Gastroesophageal sphincter (tissue), 4 donors: ENCODE data around the gene ORC2. TPM values are rescaled to one million over a fixed set of nuclear protein-coding genes. Genes with fewer than 3 reads are reported as not detected.

Experiments used
- ATAC-seq: fragments of 150-250 bp; one replicate; pipeline ENCODE4 v1.9.1; 2016; ENCODE audit warnings: mild to moderate bottlenecking, moderate library complexity
- H3K27ac ChIP-seq, 4 donors: fragments of 200-600 bp; sonication (generic) in 3 of 4; 1 replicate in 3 of 4; 2 replicates in 1 of 4; pipeline ENCODE4 v1.5.1; 2016 to 2019
- H3K27me3 ChIP-seq: fragments of 200-600 bp; sonication (generic); one replicate; pipeline ENCODE4 v1.5.1; 2019
- H3K36me3 ChIP-seq, 2 donors: fragments of 200-600 bp; sonication (generic); one replicate each; pipeline ENCODE4 v1.5.1; 2019; ENCODE audit warnings: control low read depth in 1 of 2
- H3K4me1 ChIP-seq, 3 donors: fragments of 200-600 bp; sonication (generic); 1 replicate in 2 of 3; 2 replicates in 1 of 3; pipeline ENCODE4 v1.5.1; 2016 to 2019; ENCODE audit warnings: control low read depth in 2 of 3
- H3K4me3 ChIP-seq, 2 donors: fragments of 200-600 bp; sonication (generic); one replicate each; pipeline ENCODE4 v1.5.1; 2019; ENCODE audit warnings: mild to moderate bottlenecking in 1 of 2, moderate library complexity in 1 of 2
- H3K9me3 ChIP-seq, 3 donors: fragments of 200-600 bp; sonication (generic); one replicate each; pipeline ENCODE4 v1.5.1; 2017 to 2019; ENCODE audit warnings: control low read depth in 2 of 3
- EP300 ChIP-seq: sonication (generic); formaldehyde crosslinking; IDR thresholded peaks from one replicate; pipeline ENCODE4 v1.6.1; 2017; ENCODE audit warnings: antibody characterized with exemption, mild to moderate bottlenecking
- POLR2A ChIP-seq, 2 donors: fragments of 450-650 bp; IDR thresholded peaks; one replicate each; pipeline ENCODE4 v1.6.1; 2017; ENCODE audit warnings: antibody characterized with exemption in 2 of 2, mild to moderate bottlenecking in 2 of 2, moderate library complexity in 1 of 2
- POLR2AphosphoS5 ChIP-seq: sonication (generic); formaldehyde crosslinking; IDR thresholded peaks from one replicate; pipeline ENCODE4 v1.6.1; 2017; ENCODE audit warnings: antibody characterized with exemption
- WGBS, 2 donors: methylation state at CpG; one replicate each; pipeline ENCODE4 v1.1.5; 2018; ENCODE audit warnings: low coverage in 1 of 2; 5-methylcytosine and 5-hydroxymethylcytosine counted together
- total RNA-seq, 4 donors: library from RNA; depleted of rRNA; stranded (reverse); fragments of >200 nt; gene quantifications; one replicate each; pipeline ENCODE4 v1.1.0, GENCODE V29; 2016
- TF ChIP-seq, protein P1 (sequence below), 4 experiments: fragments of 200-600 bp in 2 of 4; fragments of 450-650 bp in 2 of 4; sonication (generic) in 1 of 4; IDR thresholded peaks; one replicate each; pipeline ENCODE4 v1.5.1; 2017 to 2019; ENCODE audit warnings: antibody characterized with exemption in 4 of 4, mild to moderate bottlenecking in 2 of 4, moderate library complexity in 2 of 4

Gene ORC2
- total RNA-seq, 4 donors from 2014 or later: 8.6 to 25.4 (median 11.4) TPM

GRCh38 chr2:200871151-200871550 is 92.3 kb downstream of the ORC2 start:
- H3K9me3 ChIP-seq: no peaks in the 10 kb centered on the region
- H3K4me3 ChIP-seq: no peak overlapping the region
- no peak overlapping the region for H3K27ac ChIP-seq
- H3K36me3 ChIP-seq: peaks cover 0 to 59% of the 10 kb centered on the region in 2 donors
- H3K27me3 ChIP-seq: no peaks in the 10 kb centered on the region
- peaks cover 0 to 16% (median 0%) of the 10 kb centered on the region in 3 donors for H3K4me1 ChIP-seq
- no peak for ATAC-seq
- 81 to 83% methylated on average over 3 of the region's 3 CpGs for WGBS, 2 donors
- TF ChIP-seq POLR2AphosphoS5 (no peak), POLR2A (IDR thresholded peaks at IDR 0.05) (no peak), EP300 (no peak)
- TF ChIP-seq, protein P1, sequence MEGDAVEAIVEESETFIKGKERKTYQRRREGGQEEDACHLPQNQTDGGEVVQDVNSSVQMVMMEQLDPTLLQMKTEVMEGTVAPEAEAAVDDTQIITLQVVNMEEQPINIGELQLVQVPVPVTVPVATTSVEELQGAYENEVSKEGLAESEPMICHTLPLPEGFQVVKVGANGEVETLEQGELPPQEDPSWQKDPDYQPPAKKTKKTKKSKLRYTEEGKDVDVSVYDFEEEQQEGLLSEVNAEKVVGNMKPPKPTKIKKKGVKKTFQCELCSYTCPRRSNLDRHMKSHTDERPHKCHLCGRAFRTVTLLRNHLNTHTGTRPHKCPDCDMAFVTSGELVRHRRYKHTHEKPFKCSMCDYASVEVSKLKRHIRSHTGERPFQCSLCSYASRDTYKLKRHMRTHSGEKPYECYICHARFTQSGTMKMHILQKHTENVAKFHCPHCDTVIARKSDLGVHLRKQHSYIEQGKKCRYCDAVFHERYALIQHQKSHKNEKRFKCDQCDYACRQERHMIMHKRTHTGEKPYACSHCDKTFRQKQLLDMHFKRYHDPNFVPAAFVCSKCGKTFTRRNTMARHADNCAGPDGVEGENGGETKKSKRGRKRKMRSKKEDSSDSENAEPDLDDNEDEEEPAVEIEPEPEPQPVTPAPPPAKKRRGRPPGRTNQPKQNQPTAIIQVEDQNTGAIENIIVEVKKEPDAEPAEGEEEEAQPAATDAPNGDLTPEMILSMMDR (IDR thresholded peaks at IDR 0.05): no peak

DNA sequence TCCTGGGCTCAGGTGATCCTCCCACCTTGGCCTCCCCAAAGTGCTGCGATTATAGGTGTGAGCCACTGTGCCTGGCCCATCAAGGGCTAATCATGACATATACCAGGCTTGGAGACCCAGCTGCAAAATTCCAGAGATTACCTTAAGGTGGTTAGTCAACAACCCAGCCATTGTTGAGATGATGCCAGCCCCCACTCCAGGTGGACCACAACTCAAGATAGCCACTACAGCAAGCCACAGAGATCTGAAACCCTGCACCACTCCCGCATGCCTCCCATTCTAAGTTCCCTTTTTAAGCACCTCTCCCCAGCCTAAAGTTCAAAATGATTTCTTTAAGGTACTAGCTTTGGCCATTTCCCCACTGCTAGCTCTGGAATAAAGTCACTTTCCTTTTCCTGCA is 94.4 kb downstream of the ORC2 start:
- no peaks in the 10 kb centered on the region for H3K9me3 ChIP-seq
- H3K27ac ChIP-seq: no peak overlapping the region
- H3K27me3 ChIP-seq: no peaks in the 10 kb centered on the region
- H3K36me3 ChIP-seq: peaks cover 0 to 38% of the 10 kb centered on the region in 2 donors
- no peak for ATAC-seq
- WGBS, 2 donors: 100% methylated on average over 1 of the region's 2 CpGs
- no peak for TF ChIP-seq POLR2AphosphoS5
- no peak for TF ChIP-seq EP300
- no peak for TF ChIP-seq POLR2A (IDR thresholded peaks at IDR 0.05)
- TF ChIP-seq, protein P1 (IDR thresholded peaks at IDR 0.05): no peak
- no peak overlapping the region for H3K4me3 ChIP-seq
- peaks cover 0 to 30% (median 0%) of the 10 kb centered on the region in 3 donors for H3K4me1 ChIP-seq

DNA sequence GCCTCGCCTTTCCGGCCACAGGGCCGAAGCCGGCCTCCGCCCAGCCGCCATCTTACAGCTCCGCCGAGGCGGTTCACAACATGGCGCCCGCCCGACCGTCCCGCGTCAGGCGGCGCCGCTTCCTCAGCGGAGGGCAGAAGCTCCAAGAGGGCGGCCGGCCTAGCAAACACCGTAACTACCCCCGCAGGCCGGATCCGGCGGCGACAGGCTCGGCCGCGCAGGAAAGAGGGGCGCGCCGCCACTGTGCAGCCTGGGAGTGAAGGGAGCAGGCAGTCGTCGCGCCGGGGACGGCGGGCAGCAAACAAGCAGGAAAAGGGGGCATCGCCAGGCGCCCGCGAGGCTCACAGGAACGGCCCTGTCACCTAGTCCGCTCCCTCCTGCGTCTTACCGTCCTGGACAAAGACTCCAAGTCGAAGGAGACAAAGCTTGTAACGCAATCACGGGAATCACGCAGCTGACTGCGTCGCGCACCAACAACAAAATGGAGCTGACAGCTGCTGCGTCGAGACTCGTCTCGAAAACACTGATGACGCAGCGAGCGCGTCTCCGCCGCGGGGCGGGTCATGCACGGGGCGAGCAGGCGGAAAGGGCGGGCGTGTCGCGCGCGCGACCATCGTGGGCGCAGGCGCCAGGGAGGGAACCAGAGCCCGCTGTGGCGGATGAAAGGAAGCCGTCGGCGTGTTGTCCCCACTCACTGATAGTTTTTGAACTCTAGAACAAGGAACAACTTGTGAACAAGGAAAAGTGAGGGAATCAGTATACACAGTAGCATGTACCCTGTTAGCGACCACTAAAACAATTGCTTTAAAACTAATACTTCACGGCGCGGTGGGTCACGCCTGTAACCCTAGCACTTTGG is 99.1 kb downstream of the ORC2 start, which contains the start of gene CLK1:
Gene CLK1, minus strand, starts transcription at position 483 of the 859 bp plus-strand sequence. CDS start 2,796 bp downstream, outside the sequence.
- H3K27me3 ChIP-seq: no peaks in the 10 kb centered on the region
- peak within 1 kb of the TSS; percentile 95 to 100 (median 100) for H3K27ac ChIP-seq
- H3K36me3 ChIP-seq: peaks cover 0 to 10% of the 10 kb centered on the region in 2 donors
- peak; percentile 100 for TF ChIP-seq POLR2AphosphoS5
- TF ChIP-seq POLR2A (IDR thresholded peaks at IDR 0.05): peak; percentile 99
- TF ChIP-seq EP300: no peak
- WGBS, 2 donors: 0 to 1% methylated on average over 3 to 33 of the region's 89 CpGs
- ATAC-seq: peak; percentile 95
- H3K4me1 ChIP-seq: peaks cover 2 to 47% (median 3%) of the 10 kb centered on the region in 3 donors
- H3K9me3 ChIP-seq: no peaks in the 10 kb centered on the region
- peak within 1 kb of the TSS; percentile 60 to 94 for H3K4me3 ChIP-seq

GRCh38 chr2:200863782-200864175 is 99.7 kb downstream of the ORC2 start:
- H3K4me3 ChIP-seq: peak overlapping the region; percentile 60 to 94
- 1% methylated on average over 18 to 19 of the region's 19 CpGs for WGBS, 2 donors
- H3K36me3 ChIP-seq: peaks cover 0 to 16% of the 10 kb centered on the region in 2 donors
- peak overlapping the region; percentile 95 to 100 (median 100) for H3K27ac ChIP-seq
- H3K4me1 ChIP-seq: peaks cover 7 to 53% (median 9%) of the 10 kb centered on the region in 3 donors
- TF ChIP-seq, protein P1 (IDR thresholded peaks at IDR 0.05): no peak
- TF ChIP-seq POLR2A (IDR thresholded peaks at IDR 0.05): no peak
- no peak for TF ChIP-seq POLR2AphosphoS5
- TF ChIP-seq EP300: no peak
- ATAC-seq: no peak
- no peaks in the 10 kb centered on the region for H3K27me3 ChIP-seq
- no peaks in the 10 kb centered on the region for H3K9me3 ChIP-seq

DNA sequence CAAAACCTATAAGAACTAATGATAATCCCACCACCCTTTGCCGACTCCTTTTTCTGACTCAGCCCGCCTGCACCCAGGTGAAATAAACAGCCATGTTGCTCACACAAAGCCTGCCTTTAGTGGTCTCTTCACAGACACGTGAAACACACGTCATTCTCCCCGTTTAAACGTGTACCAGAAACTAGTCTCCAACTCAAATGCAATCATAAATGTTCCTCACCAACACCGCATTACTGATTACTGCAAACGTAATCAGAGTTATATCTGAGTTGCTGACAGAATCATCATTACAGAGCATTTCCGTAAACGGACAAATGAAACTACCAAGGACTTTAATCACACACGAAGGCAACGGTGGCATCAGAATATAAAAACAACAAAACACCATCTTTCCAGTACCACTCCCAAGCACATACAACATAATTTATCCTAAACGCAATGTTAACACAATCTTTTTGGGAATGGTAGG is 100.9 kb downstream of the ORC2 start:
- H3K4me1 ChIP-seq: peaks cover 14 to 63% (median 16%) of the 10 kb centered on the region in 3 donors
- no peak for ATAC-seq

More for the DNA sequence above, 100.9 kb downstream of the ORC2 start:
- Histone ChIP-seq H3K36me3 (peaks cover 10 to 28% of the 10 kb centered on the region in 2 donors), H3K27ac (peak overlapping the region; percentile 95 to 100 (median 100)), H3K4me3 (peak overlapping the region; percentile 60 to 94), H3K27me3 (no peaks in the 10 kb centered on the region), H3K9me3 (no peaks in the 10 kb centered on the region)
- WGBS, 2 donors: 0% methylated on average over 12 to 13 of the region's 13 CpGs
- TF ChIP-seq POLR2A (IDR thresholded peaks at IDR 0.05): peak in 1 of 2 donors; percentile 29
- TF ChIP-seq POLR2AphosphoS5: peak; percentile 71
- TF ChIP-seq, protein P1 (IDR thresholded peaks at IDR 0.05): no peak
- TF ChIP-seq EP300: no peak
